ENCODE measurements around the gene C7. TPM values are rescaled to one million over a fixed set of nuclear protein-coding genes. Genes with fewer than 3 reads are reported as not detected.

The C7 gene
- total RNA-seq, 1 experiment from 2014 or later: 0.74 TPM

DNA sequence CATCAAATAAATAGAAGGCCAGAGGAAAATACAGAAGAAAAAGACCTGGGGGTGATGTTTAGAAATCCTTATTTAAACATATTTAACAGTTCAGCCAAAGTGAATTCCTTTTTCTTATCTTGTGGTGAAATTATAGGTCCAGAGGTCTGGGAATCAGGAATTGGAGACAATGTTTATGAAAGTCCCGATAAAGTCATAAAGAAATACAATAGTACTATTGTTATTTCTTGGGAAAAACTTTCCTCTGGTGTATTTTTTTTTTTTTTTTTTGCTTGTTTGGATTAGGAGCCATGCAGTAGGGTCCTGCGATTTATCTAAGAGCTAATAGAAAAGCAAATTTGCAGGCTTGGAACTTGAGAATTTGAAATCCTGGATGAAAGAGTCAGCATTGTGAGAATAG lies 426 bp downstream of the C7 start (continued):
- TF ChIP-seq, protein P1, sequence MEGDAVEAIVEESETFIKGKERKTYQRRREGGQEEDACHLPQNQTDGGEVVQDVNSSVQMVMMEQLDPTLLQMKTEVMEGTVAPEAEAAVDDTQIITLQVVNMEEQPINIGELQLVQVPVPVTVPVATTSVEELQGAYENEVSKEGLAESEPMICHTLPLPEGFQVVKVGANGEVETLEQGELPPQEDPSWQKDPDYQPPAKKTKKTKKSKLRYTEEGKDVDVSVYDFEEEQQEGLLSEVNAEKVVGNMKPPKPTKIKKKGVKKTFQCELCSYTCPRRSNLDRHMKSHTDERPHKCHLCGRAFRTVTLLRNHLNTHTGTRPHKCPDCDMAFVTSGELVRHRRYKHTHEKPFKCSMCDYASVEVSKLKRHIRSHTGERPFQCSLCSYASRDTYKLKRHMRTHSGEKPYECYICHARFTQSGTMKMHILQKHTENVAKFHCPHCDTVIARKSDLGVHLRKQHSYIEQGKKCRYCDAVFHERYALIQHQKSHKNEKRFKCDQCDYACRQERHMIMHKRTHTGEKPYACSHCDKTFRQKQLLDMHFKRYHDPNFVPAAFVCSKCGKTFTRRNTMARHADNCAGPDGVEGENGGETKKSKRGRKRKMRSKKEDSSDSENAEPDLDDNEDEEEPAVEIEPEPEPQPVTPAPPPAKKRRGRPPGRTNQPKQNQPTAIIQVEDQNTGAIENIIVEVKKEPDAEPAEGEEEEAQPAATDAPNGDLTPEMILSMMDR (IDR thresholded peaks at IDR 0.05 in 2 of 3, conservative IDR thresholded peaks at IDR 0.05 in 1 of 3; ENCODE audit: borderline replicate concordance in 1 of 3, insufficient read depth in 1 of 3, low read depth in 2 of 3, low read length in 2 of 3): no peak

DNA sequence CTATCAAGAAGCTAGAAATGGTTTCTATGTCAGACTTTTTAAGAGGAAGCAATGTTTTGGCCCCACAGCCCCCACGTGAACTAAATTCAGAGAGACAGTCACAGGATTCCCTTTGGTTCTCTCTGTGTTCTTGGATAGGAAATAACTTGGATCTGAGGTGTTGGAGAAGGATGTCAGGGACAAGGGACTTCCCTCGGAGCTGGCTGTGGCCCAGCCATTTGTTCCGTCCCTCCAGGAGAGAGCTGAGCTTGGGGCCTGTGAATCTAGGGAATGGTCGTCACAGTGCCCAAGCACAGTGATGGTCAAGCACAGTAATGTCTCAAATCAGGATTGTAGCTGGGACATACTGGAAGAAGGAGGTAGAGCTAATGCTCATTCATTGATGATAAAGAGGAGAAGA lies 2.0 kb downstream of the C7 start:
- Histone ChIP-seq H3K27me3 (ENCODE audit: insufficient read depth, low read length) (no peaks in the 10 kb centered on the region), H3K4me3 (replicated peaks in 1 of 2; ENCODE audit: low read depth in 1 of 2, low read length in 2 of 2) (no peak overlapping the region), H3K9ac (ENCODE audit: low read length) (no peak overlapping the region), H4K20me1 (ENCODE audit: insufficient read depth) (no peaks in the 10 kb centered on the region), H3K4me2 (ENCODE audit: low read length) (no peak overlapping the region), H2AFZ (ENCODE audit: low read depth, low read length, poor library complexity, severe bottlenecking) (no peak overlapping the region), H3K4me1 (ENCODE audit: control insufficient read depth in 1 of 2, insufficient read depth in 2 of 2, low read length in 2 of 2) (no peaks in the 10 kb centered on the region), H3K79me2 (ENCODE audit: insufficient read depth, low read length) (no peaks in the 10 kb centered on the region), H3K9me2 (ENCODE audit: insufficient read depth) (no peaks in the 10 kb centered on the region), H3K36me3 (ENCODE audit: control insufficient read depth in 1 of 2, insufficient read depth in 2 of 2, low read length in 2 of 2) (no peaks in the 10 kb centered on the region), H3K27ac (ENCODE audit: low read depth, low read length) (no peak overlapping the region), H3K9me3 (ENCODE audit: control insufficient read depth in 1 of 2, insufficient read depth in 1 of 2, low read depth in 1 of 2, low read length in 2 of 2) (no peaks in the 10 kb centered on the region)
- ChIA-PET POLR2A (no interaction called here), RAD21 (ENCODE audit: low non-redundant PET in 1 of 2, low total read pairs in 2 of 2, uncharacterized antibody in 2 of 2, unreplicated experiment in 2 of 2) (no interaction called here), CTCF (no interaction called here)
- intact Hi-C loops (cut with micrococcal nuclease): no loop called here
- DNase-seq (ENCODE audit: low read depth, low spot score): no peak
- no TSS peak for BruUV-seq (replicated peaks)
- no peak for ATAC-seq
- TF ChIP-seq CEBPB (IDR thresholded peaks at IDR 0.05; ENCODE audit: low read depth): no peak
- TF ChIP-seq EZH2phosphoT487 (IDR thresholded peaks at IDR 0.05; ENCODE audit: borderline replicate concordance): no peak
- TF ChIP-seq POLR2A (IDR thresholded peaks at IDR 0.05; ENCODE audit: borderline replicate concordance, extremely low read depth, insufficient read depth, insufficient read length): no peak
- no peak for TF ChIP-seq TCF7L2 (IDR thresholded peaks at IDR 0.05; ENCODE audit: borderline replicate concordance, extremely low read depth, insufficient read depth, insufficient read length)

DNA sequence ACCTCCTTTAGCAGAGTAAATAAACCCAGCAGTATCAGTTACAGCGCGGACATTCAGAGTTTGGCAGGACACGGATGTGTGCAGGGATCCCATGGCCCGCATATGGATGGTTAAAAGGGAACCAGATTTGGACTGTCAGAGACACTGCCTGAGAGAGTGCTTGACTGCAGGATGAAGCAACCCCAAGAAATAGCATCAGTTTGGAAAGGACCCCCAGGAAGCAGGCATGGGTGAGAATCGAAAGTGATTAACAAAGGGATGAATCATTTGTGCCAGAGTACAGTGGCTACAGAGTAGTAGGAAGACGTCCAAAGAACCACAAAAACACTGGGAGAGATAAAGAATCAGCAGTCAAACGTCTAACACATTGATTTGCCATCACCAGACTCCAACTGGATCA lies 5.5 kb downstream of the C7 start:
- Histone ChIP-seq H3K9me3 (ENCODE audit: control insufficient read depth in 1 of 2, insufficient read depth in 1 of 2, low read depth in 1 of 2, low read length in 2 of 2) (no peaks in the 10 kb centered on the region), H2AFZ (ENCODE audit: low read depth, low read length, poor library complexity, severe bottlenecking) (no peak overlapping the region), H3K9ac (ENCODE audit: low read length) (no peak overlapping the region), H3K9me2 (ENCODE audit: insufficient read depth) (no peaks in the 10 kb centered on the region), H3K27me3 (ENCODE audit: insufficient read depth, low read length) (no peaks in the 10 kb centered on the region), H4K20me1 (ENCODE audit: insufficient read depth) (no peaks in the 10 kb centered on the region), H3K36me3 (ENCODE audit: control insufficient read depth in 1 of 2, insufficient read depth in 2 of 2, low read length in 2 of 2) (no peaks in the 10 kb centered on the region), H3K4me2 (ENCODE audit: low read length) (no peak overlapping the region), H3K4me1 (ENCODE audit: control insufficient read depth in 1 of 2, insufficient read depth in 2 of 2, low read length in 2 of 2) (no peaks in the 10 kb centered on the region), H3K27ac (ENCODE audit: low read depth, low read length) (no peak overlapping the region), H3K79me2 (ENCODE audit: insufficient read depth, low read length) (no peaks in the 10 kb centered on the region), H3K4me3 (replicated peaks in 1 of 2; ENCODE audit: low read depth in 1 of 2, low read length in 2 of 2) (no peak overlapping the region)
- ATAC-seq (no peak), DNase-seq (ENCODE audit: low read depth, low spot score) (no peak)
- ChIA-PET CTCF (interaction anchor here (0.8 kb wide), 1 partner anchor 10 kb away, joined by 3 read pairs; no protein-coding TSS in a partner anchor), RAD21 (ENCODE audit: low non-redundant PET in 1 of 2, low total read pairs in 2 of 2, uncharacterized antibody in 2 of 2, unreplicated experiment in 2 of 2) (no interaction called here), POLR2A (no interaction called here)
- no peak for TF ChIP-seq JUND (IDR thresholded peaks at IDR 0.05)
- no peak for TF ChIP-seq ELF1 (IDR thresholded peaks at IDR 0.05; ENCODE audit: borderline replicate concordance, low read depth)
- no peak for TF ChIP-seq SIN3A (IDR thresholded peaks at IDR 0.05; ENCODE audit: low read depth)
- TF ChIP-seq, protein P2, sequence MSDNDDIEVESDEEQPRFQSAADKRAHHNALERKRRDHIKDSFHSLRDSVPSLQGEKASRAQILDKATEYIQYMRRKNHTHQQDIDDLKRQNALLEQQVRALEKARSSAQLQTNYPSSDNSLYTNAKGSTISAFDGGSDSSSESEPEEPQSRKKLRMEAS (IDR thresholded peaks at IDR 0.05): no peak
- no peak for TF ChIP-seq ZNF274 (IDR thresholded peaks at IDR 0.05; ENCODE audit: low read depth, low read length)
- TF ChIP-seq, protein P1 (IDR thresholded peaks at IDR 0.05 in 2 of 3, conservative IDR thresholded peaks at IDR 0.05 in 1 of 3; ENCODE audit: borderline replicate concordance in 1 of 3, insufficient read depth in 1 of 3, low read depth in 2 of 3, low read length in 2 of 3): no peak
- TF ChIP-seq SP1 (IDR thresholded peaks at IDR 0.05; ENCODE audit: low read depth): no peak
- TF ChIP-seq CBX3 (IDR thresholded peaks at IDR 0.05; ENCODE audit: low read depth): no peak
- TF ChIP-seq ZFX (IDR thresholded peaks at IDR 0.05): no peak
- TF ChIP-seq, protein P3, sequence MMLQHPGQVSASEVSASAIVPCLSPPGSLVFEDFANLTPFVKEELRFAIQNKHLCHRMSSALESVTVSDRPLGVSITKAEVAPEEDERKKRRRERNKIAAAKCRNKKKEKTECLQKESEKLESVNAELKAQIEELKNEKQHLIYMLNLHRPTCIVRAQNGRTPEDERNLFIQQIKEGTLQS (IDR thresholded peaks at IDR 0.05): no peak
- intact Hi-C loops (cut with micrococcal nuclease): no loop called here
- no TSS peak for BruUV-seq (replicated peaks)

Measured in HCT116 (cell line).